NCI-H1105 treated with DMSO at 0.1 percent for 48 hours (cell line): Measurements from ENCODE around the gene ZBTB4.
A peak's percentile ranks its signal among the peaks of the same experiment; 100 is the strongest.

Experiments
- DNase-seq: peaks from one replicate; lab custom pipeline; 2025; lab: John Stamatoyannopoulos, UW

The ZBTB4 gene

GRCh38 chr17:7440113-7440833, 39.2 kb downstream of the ZBTB4 start:
- peak; percentile 75 for DNase-seq

DNA sequence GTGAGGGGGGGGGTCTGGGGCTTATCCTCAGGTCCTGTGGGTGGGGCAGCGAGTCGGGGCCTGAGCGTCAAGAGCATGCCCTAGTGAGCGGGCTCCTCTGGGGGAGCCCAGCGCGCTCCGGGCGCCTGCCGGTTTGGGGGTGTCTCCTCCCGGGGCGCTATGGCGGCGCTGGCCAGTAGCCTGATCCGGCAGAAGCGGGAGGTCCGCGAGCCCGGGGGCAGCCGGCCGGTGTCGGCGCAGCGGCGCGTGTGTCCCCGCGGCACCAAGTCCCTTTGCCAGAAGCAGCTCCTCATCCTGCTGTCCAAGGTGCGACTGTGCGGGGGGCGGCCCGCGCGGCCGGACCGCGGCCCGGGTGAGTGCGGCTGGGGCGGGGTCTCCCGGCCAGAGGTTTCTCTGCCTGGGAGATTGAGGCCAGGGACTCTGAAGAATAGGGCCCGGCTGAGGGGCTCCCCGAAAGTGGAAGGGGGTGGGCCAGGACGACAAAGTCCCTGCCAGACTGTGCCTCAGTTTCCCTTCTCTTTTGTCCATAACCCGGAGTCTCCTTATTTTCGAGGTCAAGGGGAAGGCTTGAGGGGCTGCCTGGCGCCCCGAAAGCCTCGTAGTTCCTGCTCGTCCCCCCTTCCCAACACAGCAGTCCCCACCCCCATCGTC, 39.8 kb downstream of the ZBTB4 start, which contains the start of gene FGF11:
Gene FGF11, plus strand, starts transcription at position 51 of the 651 bp plus-strand sequence. Its CDS starts 109 bp downstream, at position 160.
- DNase-seq = peak; percentile 4

DNA sequence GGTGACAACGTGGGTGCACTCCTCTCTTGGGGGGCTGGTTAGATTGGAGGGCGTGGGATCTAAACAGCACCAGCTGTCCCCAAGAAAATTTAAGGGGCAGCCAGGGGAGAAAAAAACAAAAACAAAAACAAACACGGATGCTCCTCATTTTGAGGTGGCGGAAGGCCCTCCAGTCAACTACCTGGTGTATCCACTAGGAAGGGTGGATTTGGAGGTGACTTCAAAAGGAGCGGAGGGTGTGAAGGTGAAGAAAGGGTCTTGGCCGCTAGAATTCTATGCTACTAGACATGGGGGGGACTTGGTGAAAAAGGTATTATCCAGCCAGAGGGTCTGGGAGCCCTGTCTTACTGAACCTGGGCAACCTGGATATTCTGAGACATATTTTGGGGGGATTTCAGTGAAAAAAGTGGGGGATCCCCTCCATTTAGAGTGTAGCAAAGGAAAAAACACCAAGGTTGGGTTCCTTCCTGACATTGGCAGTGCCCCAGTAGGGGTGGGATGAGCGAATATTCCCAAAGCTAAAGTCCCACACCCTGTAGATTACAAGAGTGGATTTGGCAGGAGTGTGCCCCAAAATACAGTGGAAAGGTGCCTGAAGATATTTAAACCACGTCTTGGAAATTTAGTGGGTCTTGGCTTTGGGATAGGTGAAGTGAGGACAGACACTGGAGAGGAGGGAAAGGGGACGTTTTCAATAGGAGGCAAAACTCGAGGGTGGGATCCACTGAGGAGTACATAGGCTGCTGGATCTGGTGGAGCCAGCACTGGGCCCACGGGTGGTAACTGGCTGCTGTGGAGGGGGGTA, 40.6 kb downstream of the ZBTB4 start:
- DNase-seq = no peak

- DNase-seq = no peak
These were observed 41.3 kb downstream of the ZBTB4 start for GRCh38 chr17:7437950-7438614.

DNA sequence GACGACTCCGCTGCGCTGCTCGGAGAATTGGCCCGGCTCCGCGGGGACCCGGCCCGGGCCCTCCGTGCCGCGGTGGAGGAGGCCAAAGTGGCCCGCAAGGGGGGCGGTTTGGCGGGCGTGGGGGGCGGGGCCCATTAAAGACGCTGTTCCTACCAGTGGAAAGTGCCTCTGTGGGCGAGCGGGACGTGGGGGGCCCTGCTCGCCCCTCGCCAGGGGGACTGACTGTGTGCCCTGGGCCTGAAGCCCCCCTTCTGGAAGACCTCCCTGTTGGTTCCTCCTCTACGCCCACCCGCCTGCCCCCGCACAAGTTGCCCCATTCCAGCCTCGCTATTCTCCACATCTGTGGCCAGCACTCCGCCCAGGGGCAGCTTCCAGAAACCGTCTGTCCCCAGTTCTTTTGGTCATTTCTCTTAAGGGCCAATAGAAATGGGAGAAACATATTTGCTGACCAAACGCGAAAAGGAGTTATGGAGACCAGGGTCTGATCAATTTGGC, 42.0 kb downstream of the ZBTB4 start:
- DNase-seq = no peak

DNA sequence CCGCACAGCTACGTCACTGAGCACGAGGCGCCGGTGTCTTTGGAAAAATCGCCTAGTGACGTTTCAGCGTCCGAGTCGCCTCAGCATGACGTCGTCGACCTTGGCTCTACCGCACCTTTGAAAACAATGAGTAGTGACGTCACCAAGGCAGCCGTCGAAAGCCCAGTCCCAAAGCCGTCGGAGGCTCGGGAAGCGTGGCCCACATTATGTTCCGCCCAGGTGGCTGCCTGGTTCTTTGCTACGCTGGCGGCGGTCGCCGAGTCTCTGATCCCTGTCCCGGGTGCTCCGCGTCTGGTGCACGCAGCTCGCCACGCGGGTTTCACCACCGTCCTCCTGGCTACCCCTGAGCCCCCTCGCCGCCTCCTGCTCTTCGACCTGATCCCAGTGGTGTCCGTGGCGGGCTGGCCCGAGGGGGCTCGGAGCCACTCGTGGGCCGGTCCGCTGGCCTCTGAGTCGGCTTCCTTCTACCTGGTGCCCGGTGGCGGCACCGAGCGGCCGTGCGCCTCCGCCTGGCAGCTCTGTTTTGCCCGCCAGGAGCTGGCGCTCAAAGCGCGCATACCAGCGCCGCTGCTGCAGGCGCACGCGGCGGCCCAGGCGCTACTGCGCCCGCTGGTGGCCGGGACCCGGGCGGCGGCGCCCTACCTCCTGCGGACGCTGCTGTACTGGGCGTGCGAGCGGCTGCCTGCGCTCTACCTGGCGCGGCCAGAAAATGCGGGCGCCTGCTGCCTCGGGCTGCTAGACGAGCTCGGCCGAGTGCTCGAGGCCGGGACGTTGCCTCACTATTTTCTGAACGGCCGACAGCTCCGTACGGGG, 42.7 kb downstream of the ZBTB4 start:
- DNase-seq = peak; percentile 83

DNA sequence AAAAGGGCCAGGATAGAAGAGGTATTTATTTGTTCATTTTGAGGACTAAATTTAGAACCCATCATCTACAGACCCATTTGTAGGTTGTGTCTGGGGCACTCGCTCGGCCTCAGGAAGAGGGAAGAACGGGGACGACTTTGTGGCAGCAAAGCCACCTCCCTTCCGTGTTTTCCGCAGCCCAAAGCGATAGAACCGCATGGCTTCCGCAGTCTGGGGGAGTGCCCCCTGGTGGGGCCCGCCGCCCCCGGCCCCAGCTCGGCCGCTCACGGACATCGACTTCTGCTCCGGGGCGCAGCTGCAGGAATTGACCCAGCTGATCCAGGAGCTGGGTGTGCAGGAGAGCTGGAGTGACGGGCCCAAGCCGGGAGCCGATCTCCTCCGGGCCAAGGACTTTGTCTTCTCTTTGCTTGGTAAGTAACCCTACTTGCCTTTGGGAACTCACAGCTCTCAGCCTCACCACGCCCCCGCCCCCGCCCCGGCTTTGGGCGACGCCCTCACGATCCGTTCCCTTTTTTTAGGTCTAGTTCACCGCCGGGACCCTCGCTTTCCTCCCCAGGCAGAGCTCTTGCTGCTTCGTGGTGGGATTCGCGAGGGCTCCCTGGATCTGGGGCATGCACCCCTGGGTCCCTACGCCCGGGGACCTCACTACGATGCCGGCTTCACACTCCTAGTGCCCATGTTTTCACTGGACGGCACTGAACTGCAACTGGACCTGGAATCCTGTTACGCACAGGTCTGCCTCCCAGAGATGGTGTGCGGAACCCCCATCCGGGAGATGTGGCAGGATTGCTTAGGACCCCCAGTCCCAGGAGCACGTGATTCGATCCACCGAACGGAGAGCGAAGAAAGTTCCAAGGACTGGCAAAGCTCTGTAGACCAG, 43.5 kb downstream of the ZBTB4 start:
- DNase-seq = peak; percentile 55

- no peak for DNase-seq
These were observed 47.1 kb downstream of the ZBTB4 start for GRCh38 chr17:7432296-7432695.

GRCh38 chr17:7431231-7431630, 48.2 kb downstream of the ZBTB4 start:
- DNase-seq = no peak

DNA sequence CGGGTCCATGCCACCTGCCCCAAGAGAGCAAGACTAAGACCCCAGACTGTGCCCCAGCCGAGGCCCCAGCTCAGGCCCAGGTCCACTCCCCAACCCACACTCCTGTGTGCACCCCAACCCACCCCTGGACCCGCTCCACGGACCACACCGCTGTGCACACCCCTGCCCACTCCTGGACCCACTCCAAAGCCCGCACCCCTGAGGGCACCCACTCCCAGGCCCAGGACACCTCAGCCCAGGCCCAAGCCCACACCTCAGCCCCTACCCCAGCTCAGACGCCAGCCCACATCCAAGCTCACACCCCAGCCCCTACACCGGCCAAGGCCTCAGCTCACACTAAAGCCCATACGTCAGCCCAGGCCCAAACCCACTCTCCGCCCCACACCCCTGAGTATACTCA, 49.7 kb downstream of the ZBTB4 start:
- no peak for DNase-seq

GRCh38 chr17:7428557-7428956, 50.9 kb downstream of the ZBTB4 start, which contains the start of gene SPEM3:
Gene SPEM3 (plus strand): TSS chr17:7428857. CDS start chr17:7428903, 46 bp downstream.
- DNase-seq = no peak

- DNase-seq = no peak
These were observed 51.9 kb downstream of the ZBTB4 start for GRCh38 chr17:7427549-7427948.

DNA sequence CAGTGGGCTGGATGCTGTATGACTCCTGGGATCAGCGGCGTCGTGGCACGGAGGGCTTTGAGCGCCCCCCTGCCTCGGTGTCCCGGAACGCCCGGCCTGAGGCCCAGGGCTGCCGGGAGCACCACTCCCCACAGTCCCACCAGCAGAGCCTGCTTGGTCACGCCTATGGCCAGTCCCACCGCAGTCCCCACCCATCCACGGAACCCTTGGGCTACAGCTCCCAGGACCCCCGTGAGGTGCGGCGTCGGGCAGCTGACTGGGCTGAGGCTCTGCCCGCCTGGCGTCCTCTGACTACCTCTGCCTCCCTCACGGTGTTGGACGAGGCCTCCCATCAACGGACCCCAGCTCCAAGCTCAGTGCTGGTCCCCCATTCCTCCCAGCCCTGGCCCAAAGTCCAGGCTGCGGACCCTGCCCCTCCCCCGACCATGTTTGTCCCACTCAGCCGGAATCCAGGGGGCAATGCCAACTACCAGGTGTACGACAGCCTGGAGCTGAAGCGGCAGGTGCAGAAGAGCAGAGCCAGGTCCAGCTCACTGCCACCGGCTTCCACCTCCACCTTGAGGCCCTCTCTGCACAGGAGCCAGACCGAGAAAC, 52.4 kb downstream of the ZBTB4 start:
- DNase-seq = no peak

DNA sequence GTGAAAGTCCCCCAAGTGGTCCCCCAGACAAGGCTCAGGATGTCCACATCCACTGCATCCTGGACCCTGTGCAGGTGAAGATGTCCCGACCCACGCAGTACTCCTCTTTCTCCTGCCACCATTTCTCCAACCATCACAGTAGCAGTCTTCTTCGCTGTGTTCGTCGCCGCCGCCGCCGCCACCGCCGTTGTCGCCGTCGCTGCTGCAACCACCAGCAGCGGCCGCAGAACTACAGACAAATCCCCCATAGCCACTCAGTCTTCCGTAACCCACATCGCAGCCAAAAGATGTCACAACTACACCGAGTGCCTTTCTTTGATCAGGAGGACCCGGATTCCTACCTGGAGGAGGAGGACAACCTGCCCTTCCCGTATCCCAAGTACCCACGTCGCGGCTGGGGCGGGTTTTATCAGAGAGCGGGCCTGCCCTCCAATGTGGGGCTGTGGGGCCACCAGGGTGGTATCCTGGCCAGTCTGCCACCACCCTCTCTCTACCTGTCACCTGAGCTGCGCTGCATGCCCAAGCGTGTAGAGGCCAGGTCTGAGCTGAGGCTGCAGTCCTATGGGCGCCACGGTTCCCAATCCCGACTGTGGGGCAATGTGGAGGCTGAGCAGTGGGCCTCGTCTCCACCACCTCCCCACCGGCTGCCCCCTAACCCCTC, 53.1 kb downstream of the ZBTB4 start:
- DNase-seq = no peak

GRCh38 chr17:7425756-7426155, 53.7 kb downstream of the ZBTB4 start:
- no peak for DNase-seq

DNA sequence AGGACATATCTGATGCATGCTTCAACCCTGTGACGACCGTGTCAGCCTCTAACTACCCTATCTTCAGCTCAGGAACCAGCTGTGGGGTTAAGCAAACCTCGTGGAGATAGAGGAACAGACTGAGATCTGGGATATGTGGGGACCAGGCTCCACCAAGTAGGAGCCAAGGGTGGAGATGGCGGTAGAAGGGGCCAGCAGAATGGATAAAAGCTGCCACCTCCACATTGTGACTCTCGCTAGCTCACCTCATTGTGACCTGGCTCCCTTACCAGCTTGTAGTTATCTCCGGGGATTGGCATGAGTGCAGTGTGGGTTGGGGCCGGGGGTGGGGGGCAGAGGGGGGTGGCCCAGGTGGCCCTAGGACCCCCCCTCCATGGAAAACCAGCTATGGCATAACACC, 54.1 kb downstream of the ZBTB4 start, which contains the start of gene SPEM2:
Gene SPEM2, plus strand, starts transcription at position 301 of the 400 bp plus-strand sequence. Its CDS starts 73 bp downstream, at position 374.
- DNase-seq = no peak

GRCh38 chr17:7423679-7424078, 55.8 kb downstream of the ZBTB4 start:
- DNase-seq = no peak

DNA sequence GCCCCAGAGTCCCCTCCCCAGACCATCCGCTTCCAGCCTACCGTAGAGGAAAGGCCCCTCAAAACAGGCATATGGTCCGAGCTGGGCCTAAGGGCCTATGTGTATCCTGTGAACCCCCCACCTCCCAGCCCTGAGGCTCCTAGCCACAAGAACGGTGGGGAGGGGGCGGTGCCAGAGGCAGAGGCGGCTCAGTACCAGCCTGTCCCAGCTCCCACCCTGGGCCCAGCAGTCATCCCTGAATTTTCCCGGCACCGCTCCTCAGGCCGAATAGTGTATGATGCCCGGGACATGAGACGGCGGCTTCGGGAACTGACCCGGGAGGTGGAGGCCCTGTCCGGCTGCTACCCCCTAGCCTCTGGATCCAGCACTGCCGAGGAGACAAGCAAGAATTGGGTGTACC, 58.2 kb downstream of the ZBTB4 start:
- no peak for DNase-seq
